ENCODE measurements around the gene KRTAP9-8.
"Not testable (repeated sequence)": the region's sequence is repeated elsewhere in the genome, so short reads cannot be mapped to it uniquely, and the experiment has no call there.

Gene KRTAP9-8

GRCh38 chr17:41255381-41256290 is 17.8 kb downstream of the KRTAP9-8 start, which contains the start of gene KRTAP9-9:
Gene KRTAP9-9, plus strand, starts transcription at chr17:41255384.
- not testable (repeated sequence) for DNase-seq (ENCODE audit: low spot score)

GRCh38 chr17:41256291-41256685 is 18.5 kb downstream of the KRTAP9-8 start:
- DNase-seq (ENCODE audit: low spot score) = no peak

GRCh38 chr17:41258406-41258805 is 20.6 kb downstream of the KRTAP9-8 start:
- no peak for DNase-seq (ENCODE audit: low spot score)

- DNase-seq (ENCODE audit: low spot score) = no peak
Observed at GRCh38 chr17:41263212-41263611, 25.4 kb downstream of the KRTAP9-8 start.

- DNase-seq (ENCODE audit: low spot score) = no peak
Observed at GRCh38 chr17:41264599-41264998, 26.8 kb downstream of the KRTAP9-8 start.

- DNase-seq (ENCODE audit: low spot score) = no peak
Observed at GRCh38 chr17:41265078-41265477, 27.3 kb downstream of the KRTAP9-8 start, which contains the start of gene KRTAP9-6. Gene KRTAP9-6, plus strand, starts transcription at chr17:41265378. Its CDS starts 0 bp downstream, at chr17:41265378.

- peak; percentile 18 for DNase-seq (ENCODE audit: low spot score)
Observed at GRCh38 chr17:41267711-41268110, 29.9 kb downstream of the KRTAP9-8 start.

- not testable (repeated sequence) for DNase-seq (ENCODE audit: low spot score)
Observed at GRCh38 chr17:41271323-41271722, 33.5 kb downstream of the KRTAP9-8 start.

- no peak for DNase-seq (ENCODE audit: low spot score)
Observed at GRCh38 chr17:41271858-41272257, 34.1 kb downstream of the KRTAP9-8 start.

GRCh38 chr17:41275648-41276190 is 37.9 kb downstream of the KRTAP9-8 start, which contains the start of gene KRTAP9-7:
Gene KRTAP9-7, plus strand, starts transcription at chr17:41275698. Its CDS starts 0 bp downstream, at chr17:41275698.
- not testable (repeated sequence) for DNase-seq (ENCODE audit: low spot score)

- DNase-seq (ENCODE audit: low spot score) = no peak
Observed at GRCh38 chr17:41278176-41278955, 40.6 kb downstream of the KRTAP9-8 start.

- peak; percentile 44 for DNase-seq (ENCODE audit: low spot score)
Observed at GRCh38 chr17:41284043-41284442, 46.2 kb downstream of the KRTAP9-8 start.

GRCh38 chr17:41284546-41284945 is 46.7 kb downstream of the KRTAP9-8 start:
- no peak for DNase-seq (ENCODE audit: low spot score)

GRCh38 chr17:41287050-41287449 is 49.3 kb downstream of the KRTAP9-8 start:
- no peak for DNase-seq (ENCODE audit: low spot score)

Measured in AG20443 (cell line).